Neural crest cell (in vitro differentiated cells): ENCODE data around the gene TLL1. TPM values are rescaled to one million over a fixed set of nuclear protein-coding genes. Genes with fewer than 3 reads are reported as not detected.

Source experiments
- DNase-seq: peaks from one replicate; pipeline ENCODE4 v3.0.0; 2021; ENCODE audit warnings: low read depth, mixed read lengths, low spot score
- H3K27ac Mint-ChIP-seq: one replicate; pipeline ENCODE4 v1.8.0; 2021; ENCODE audit warnings: mild to moderate bottlenecking, mixed read lengths; ENCODE audit not compliant: unreplicated experiment
- H3K27me3 Mint-ChIP-seq: 2 replicates; pipeline ENCODE4 v1.8.0; 2021; ENCODE audit warnings: low read depth, mild to moderate bottlenecking, mixed read lengths
- H3K36me3 Mint-ChIP-seq: 2 replicates; pipeline ENCODE4 v1.8.0; 2021; ENCODE audit warnings: low read depth, mild to moderate bottlenecking, mixed read lengths
- H3K4me1 Mint-ChIP-seq: 2 replicates; pipeline ENCODE4 v1.8.0; 2021; ENCODE audit warnings: mixed read lengths
- H3K4me3 Mint-ChIP-seq: one replicate; pipeline ENCODE4 v1.8.0; 2021; ENCODE audit warnings: mild to moderate bottlenecking, mixed read lengths
- H3K9me3 Mint-ChIP-seq: 2 replicates; pipeline ENCODE4 v1.8.0; 2021; ENCODE audit warnings: mixed read lengths
- CTCF ChIP-seq: fragments of 200-600 bp; sonication (generic); conservative IDR thresholded peaks from 2 replicates; pipeline ENCODE4 v1.5.0; 2021; ENCODE audit warnings: antibody characterized with exemption, mild to moderate bottlenecking
- total RNA-seq: library from RNA; stranded (reverse); gene quantifications from 2 replicates; pipeline ENCODE4 v1.2.1, GENCODE V29; 2021

The TLL1 gene
- total RNA-seq, 1 donor from 2014 or later = 2.2 TPM

GRCh38 chr4:165873298-165874071, 448 bp downstream of the TLL1 start:
- peak; percentile 37 for DNase-seq
- no peak for TF ChIP-seq CTCF
- Mint-ChIP-seq H3K9me3 (no peaks in the 10 kb centered on the region), H3K27me3 (peaks cover 90% of the 10 kb centered on the region), H3K4me3 (peak overlapping the region; percentile 88), H3K27ac (no peak overlapping the region), H3K36me3 (no peaks in the 10 kb centered on the region), H3K4me1 (peaks cover 24% of the 10 kb centered on the region)

GRCh38 chr4:165874072-165874790, 1.2 kb downstream of the TLL1 start:
- Mint-ChIP-seq H3K27ac (no peak overlapping the region), H3K27me3 (peaks cover 85% of the 10 kb centered on the region), H3K36me3 (no peaks in the 10 kb centered on the region), H3K4me1 (peaks cover 24% of the 10 kb centered on the region), H3K9me3 (no peaks in the 10 kb centered on the region), H3K4me3 (peak overlapping the region; percentile 88)
- TF ChIP-seq CTCF = no peak
- peak; percentile 3 for DNase-seq

GRCh38 chr4:165874791-165875371, 1.8 kb downstream of the TLL1 start:
- peaks cover 24% of the 10 kb centered on the region for H3K4me1 Mint-ChIP-seq
- no peaks in the 10 kb centered on the region for H3K9me3 Mint-ChIP-seq
- H3K4me3 Mint-ChIP-seq = peak overlapping the region; percentile 88
- H3K27ac Mint-ChIP-seq = no peak overlapping the region
- DNase-seq = peak; percentile 4
- no peaks in the 10 kb centered on the region for H3K36me3 Mint-ChIP-seq
- TF ChIP-seq CTCF = no peak
- peaks cover 84% of the 10 kb centered on the region for H3K27me3 Mint-ChIP-seq

GRCh38 chr4:165875446-165875845, 2.4 kb downstream of the TLL1 start:
- Mint-ChIP-seq H3K9me3 (no peaks in the 10 kb centered on the region), H3K27me3 (peaks cover 79% of the 10 kb centered on the region), H3K36me3 (no peaks in the 10 kb centered on the region), H3K4me3 (peak overlapping the region; percentile 88), H3K27ac (no peak overlapping the region), H3K4me1 (peaks cover 24% of the 10 kb centered on the region)
- no peak for TF ChIP-seq CTCF
- no peak for DNase-seq

GRCh38 chr4:165877286-165877685, 4.2 kb downstream of the TLL1 start:
- Mint-ChIP-seq H3K27me3 (peaks cover 62% of the 10 kb centered on the region), H3K4me1 (peaks cover 22% of the 10 kb centered on the region), H3K36me3 (no peaks in the 10 kb centered on the region), H3K9me3 (no peaks in the 10 kb centered on the region), H3K27ac (no peak overlapping the region), H3K4me3 (no peak overlapping the region)
- no peak for DNase-seq
- no peak for TF ChIP-seq CTCF
